ENCODE results near the gene TMEM204.
A peak's percentile ranks its signal among the peaks of the same experiment; 100 is the strongest.

The TMEM204 gene

GRCh38 chr16:1494711-1495110 lies 38.8 kb upstream of the TMEM204 start:
- Histone ChIP-seq H3K4me1 (peaks cover 6% of the 10 kb centered on the region), H3K4me2 (ENCODE audit: low read length) (peak overlapping the region; percentile 93), H3K36me3 (ENCODE audit: control insufficient read depth, insufficient read depth, low read length) (no peaks in the 10 kb centered on the region), H3K27ac (no peak overlapping the region), H3K9ac (no peak overlapping the region), H3K27me3 (ENCODE audit: control insufficient read depth, insufficient read depth, low read length) (no peaks in the 10 kb centered on the region), H3K79me2 (peaks cover 3% of the 10 kb centered on the region), H2AFZ (no peak overlapping the region), H3K9me3 (ENCODE audit: control insufficient read depth, low read length) (no peaks in the 10 kb centered on the region), H3K4me3 (ENCODE audit: low read depth, low read length) (no peak overlapping the region)
- no peak for TF ChIP-seq CTCF (IDR thresholded peaks at IDR 0.05)

- Histone ChIP-seq H3K79me2 (peaks cover 3% of the 10 kb centered on the region), H3K27ac (no peak overlapping the region), H3K9me3 (ENCODE audit: control insufficient read depth, low read length) (no peaks in the 10 kb centered on the region), H3K4me1 (peaks cover 6% of the 10 kb centered on the region), H3K27me3 (ENCODE audit: control insufficient read depth, insufficient read depth, low read length) (no peaks in the 10 kb centered on the region), H2AFZ (no peak overlapping the region), H3K36me3 (ENCODE audit: control insufficient read depth, insufficient read depth, low read length) (no peaks in the 10 kb centered on the region), H3K9ac (no peak overlapping the region), H3K4me2 (ENCODE audit: low read length) (no peak overlapping the region), H3K4me3 (ENCODE audit: low read depth, low read length) (no peak overlapping the region)
- TF ChIP-seq CTCF (IDR thresholded peaks at IDR 0.05) = no peak
These were observed 38.1 kb upstream of the TMEM204 start for GRCh38 chr16:1495211-1495888.

- Histone ChIP-seq H3K79me2 (peaks cover 3% of the 10 kb centered on the region), H3K9me3 (ENCODE audit: control insufficient read depth, low read length) (no peaks in the 10 kb centered on the region), H3K27ac (no peak overlapping the region), H2AFZ (no peak overlapping the region), H3K36me3 (ENCODE audit: control insufficient read depth, insufficient read depth, low read length) (no peaks in the 10 kb centered on the region), H3K4me3 (ENCODE audit: low read depth, low read length) (no peak overlapping the region), H3K27me3 (ENCODE audit: control insufficient read depth, insufficient read depth, low read length) (no peaks in the 10 kb centered on the region), H3K4me1 (peaks cover 6% of the 10 kb centered on the region), H3K4me2 (ENCODE audit: low read length) (no peak overlapping the region), H3K9ac (no peak overlapping the region)
- no peak for TF ChIP-seq CTCF (IDR thresholded peaks at IDR 0.05)
These were observed 37.6 kb upstream of the TMEM204 start for GRCh38 chr16:1495889-1496262.

- no peak for TF ChIP-seq CTCF (IDR thresholded peaks at IDR 0.05)
- no peak overlapping the region for H3K4me2 ChIP-seq (ENCODE audit: low read length)
- no peak overlapping the region for H3K9ac ChIP-seq
- no peak overlapping the region for H2AFZ ChIP-seq
- no peak overlapping the region for H3K27ac ChIP-seq
- no peaks in the 10 kb centered on the region for H3K27me3 ChIP-seq (ENCODE audit: control insufficient read depth, insufficient read depth, low read length)
- H3K9me3 ChIP-seq (ENCODE audit: control insufficient read depth, low read length) = no peaks in the 10 kb centered on the region
- no peaks in the 10 kb centered on the region for H3K36me3 ChIP-seq (ENCODE audit: control insufficient read depth, insufficient read depth, low read length)
- no peak overlapping the region for H3K4me3 ChIP-seq (ENCODE audit: low read depth, low read length)
- H3K4me1 ChIP-seq = peaks cover 6% of the 10 kb centered on the region
- H3K79me2 ChIP-seq = peaks cover 3% of the 10 kb centered on the region
These were observed 37.0 kb upstream of the TMEM204 start for GRCh38 chr16:1496464-1496863.

- no peaks in the 10 kb centered on the region for H3K36me3 ChIP-seq (ENCODE audit: control insufficient read depth, insufficient read depth, low read length)
- H3K4me1 ChIP-seq = peaks cover 6% of the 10 kb centered on the region
- H3K9me3 ChIP-seq (ENCODE audit: control insufficient read depth, low read length) = no peaks in the 10 kb centered on the region
- no peak overlapping the region for H3K9ac ChIP-seq
- no peak for TF ChIP-seq CTCF (IDR thresholded peaks at IDR 0.05)
- H3K79me2 ChIP-seq = peaks cover 3% of the 10 kb centered on the region
- no peaks in the 10 kb centered on the region for H3K27me3 ChIP-seq (ENCODE audit: control insufficient read depth, insufficient read depth, low read length)
- no peak overlapping the region for H3K4me3 ChIP-seq (ENCODE audit: low read depth, low read length)
- H3K27ac ChIP-seq = no peak overlapping the region
- H2AFZ ChIP-seq = no peak overlapping the region
- no peak overlapping the region for H3K4me2 ChIP-seq (ENCODE audit: low read length)
These were observed 36.4 kb upstream of the TMEM204 start for GRCh38 chr16:1497014-1497598.

Measured in parathyroid adenoma (tissue), 2 donors.